Measurements from ENCODE around the gene SCARF1.

Gene SCARF1

GRCh38 chr17:1597861-1598342, 47.6 kb downstream of the SCARF1 start:
- no peak for DNase-seq

DNA sequence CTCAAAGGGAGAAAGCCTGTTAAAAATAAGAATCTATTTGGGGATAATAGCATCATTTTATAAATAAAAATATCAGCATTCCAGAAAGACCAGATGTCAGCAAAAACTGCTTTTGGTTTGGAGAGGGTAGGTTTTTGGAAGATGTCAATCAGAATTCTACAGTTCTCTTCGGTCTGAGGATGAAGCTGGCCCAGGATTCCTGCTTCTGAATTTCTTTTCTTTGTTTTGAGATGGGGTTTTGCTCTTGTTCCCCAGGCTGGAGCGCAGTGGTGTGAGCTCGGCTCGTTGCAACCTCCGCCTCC, 52.0 kb downstream of the SCARF1 start:
- DNase-seq = no peak

GRCh38 chr17:1592751-1593629, 52.5 kb downstream of the SCARF1 start:
- DNase-seq = no peak

- DNase-seq = no peak
Observed at GRCh38 chr17:1591474-1592090, 54.0 kb downstream of the SCARF1 start.

- no peak for DNase-seq
Observed at GRCh38 chr17:1590747-1591473, 54.6 kb downstream of the SCARF1 start.

DNA sequence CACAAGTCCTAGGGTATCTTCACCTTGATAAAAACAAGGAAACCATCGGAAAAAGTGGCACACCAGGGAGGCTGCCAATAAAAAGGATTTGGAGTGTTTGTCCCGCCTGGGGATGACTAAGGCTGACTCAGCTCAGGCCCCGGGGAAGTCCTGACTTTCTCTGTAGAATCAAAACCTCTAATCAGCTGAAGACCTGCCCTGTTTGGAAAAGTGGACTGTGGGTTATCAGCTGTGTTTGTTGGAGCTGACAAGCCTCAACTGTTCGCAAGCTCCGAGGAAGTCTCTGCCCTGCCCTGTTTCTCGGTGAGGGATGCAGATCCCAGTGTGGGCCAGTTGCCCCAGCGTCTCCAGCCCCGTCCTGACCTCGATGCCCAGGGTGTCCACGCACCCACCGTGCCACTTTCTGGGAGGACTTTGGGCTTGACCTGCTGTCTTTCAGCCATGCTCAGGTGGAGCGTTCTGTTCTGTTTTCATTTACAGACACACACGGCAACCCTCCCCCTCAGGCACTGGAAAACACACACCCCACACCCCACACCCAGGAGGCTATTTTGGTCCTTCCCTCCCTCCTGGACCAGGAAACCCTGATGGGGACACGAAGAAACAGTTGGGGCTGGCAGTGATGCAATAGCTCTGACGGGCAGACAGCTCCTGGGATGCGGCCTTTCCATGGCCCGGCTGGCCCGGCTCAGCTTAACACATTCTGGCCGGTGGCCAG, 55.3 kb downstream of the SCARF1 start:
- DNase-seq = no peak

DNA sequence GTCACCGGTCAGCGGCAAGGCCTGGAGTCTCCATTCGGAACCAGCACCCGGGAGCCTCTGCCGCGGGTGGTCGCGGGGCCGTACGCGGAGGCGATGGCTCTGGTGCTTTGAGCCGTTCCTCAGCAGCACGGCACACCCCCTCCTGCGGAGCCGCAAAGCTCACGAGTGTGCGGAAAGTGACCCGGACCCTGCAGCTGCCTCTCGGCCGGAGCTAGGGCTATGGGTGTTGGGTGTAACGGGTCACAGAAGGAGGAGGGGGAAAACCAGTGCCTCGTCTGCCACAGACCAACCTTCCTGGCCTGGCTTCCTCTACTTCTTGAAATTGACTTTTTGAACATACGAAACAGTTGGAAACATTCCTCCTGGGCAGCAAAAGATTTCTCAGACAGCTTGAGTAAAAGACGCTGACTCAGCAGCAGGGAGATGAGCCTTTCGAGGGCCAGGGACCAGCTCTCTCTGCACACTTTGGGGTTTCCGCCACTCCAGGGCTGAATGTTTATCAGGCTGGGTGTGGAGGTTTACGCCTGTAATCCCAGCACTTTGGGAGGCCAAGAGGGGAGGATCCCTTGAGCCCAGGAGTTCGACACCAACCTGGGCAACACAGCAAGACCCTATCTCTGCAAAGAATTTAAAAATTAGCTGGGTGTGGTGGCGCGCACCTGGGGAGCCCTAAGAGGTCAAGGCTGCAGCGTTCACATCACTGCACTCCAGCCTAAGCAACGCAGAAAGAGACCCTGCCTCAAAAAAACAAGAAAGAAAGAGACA, 56.5 kb downstream of the SCARF1 start:
- no peak for DNase-seq

- DNase-seq = no peak
Observed at GRCh38 chr17:1584167-1584566, 61.4 kb downstream of the SCARF1 start.

Measured in activated T-cell treated with anti-CD3 and anti-CD28 coated beads for 4 hours (primary cell).